Ectodermal cell (in vitro differentiated cells): ENCODE data around the gene HMCN2.

Source experiments
- H3K27ac ChIP-seq: 2 replicates; pipeline ENCODE4 v1.7.0; 2013; ENCODE audit warnings: mild to moderate bottlenecking, low read depth, low read length; ENCODE audit not compliant: insufficient read depth, poor library complexity, severe bottlenecking
- H3K27me3 ChIP-seq: 2 replicates; pipeline ENCODE4 v1.7.0; 2013; ENCODE audit warnings: mild to moderate bottlenecking, low read length; ENCODE audit not compliant: insufficient read depth, control insufficient read depth, poor library complexity, severe bottlenecking
- H3K36me3 ChIP-seq: one replicate; pipeline ENCODE4 v1.7.0; 2013; ENCODE audit warnings: low read length; ENCODE audit not compliant: control insufficient read depth, insufficient read depth
- H3K4me1 ChIP-seq: one replicate; pipeline ENCODE4 v1.7.0; 2013; ENCODE audit warnings: low read length; ENCODE audit not compliant: control insufficient read depth, insufficient read depth
- H3K4me3 ChIP-seq: 2 replicates; pipeline ENCODE4 v1.7.0; 2013; ENCODE audit warnings: low read depth, low read length, control low read depth; ENCODE audit not compliant: insufficient read depth
- H3K9me3 ChIP-seq: 2 replicates; pipeline ENCODE4 v1.7.0; 2013; ENCODE audit warnings: mild to moderate bottlenecking, low read length, moderate library complexity; ENCODE audit not compliant: control insufficient read depth
- WGBS, 2 experiments: methylation state at CpG; one replicate each; pipeline ENCODE4 v1.1.7; 2013; ENCODE audit warnings: missing lambda C conversion rate in 2 of 2; 5-methylcytosine and 5-hydroxymethylcytosine counted together

Gene HMCN2

GRCh38 chr9:130319300-130319699, 53.7 kb downstream of the HMCN2 start:
- H3K36me3 ChIP-seq, result no peaks in the 10 kb centered on the region
- no peaks in the 10 kb centered on the region for H3K27me3 ChIP-seq
- no peaks in the 10 kb centered on the region for H3K9me3 ChIP-seq
- no peak overlapping the region for H3K27ac ChIP-seq
- H3K4me3 ChIP-seq, result no peak overlapping the region
- 90 to 93% methylated on average over 19 of the region's 19 CpGs for WGBS, 2 experiments
- peaks cover 25% of the 10 kb centered on the region for H3K4me1 ChIP-seq

GRCh38 chr9:130319944-130320712, 54.6 kb downstream of the HMCN2 start:
- Histone ChIP-seq H3K27me3 (no peaks in the 10 kb centered on the region), H3K9me3 (no peaks in the 10 kb centered on the region), H3K36me3 (no peaks in the 10 kb centered on the region), H3K4me1 (peaks cover 25% of the 10 kb centered on the region), H3K27ac (no peak overlapping the region), H3K4me3 (no peak overlapping the region)
- WGBS, 2 experiments, result 89 to 90% methylated on average over 17 of the region's 17 CpGs

- Histone ChIP-seq H3K9me3 (no peaks in the 10 kb centered on the region), H3K4me3 (no peak overlapping the region), H3K4me1 (peaks cover 23% of the 10 kb centered on the region), H3K27me3 (no peaks in the 10 kb centered on the region), H3K27ac (no peak overlapping the region), H3K36me3 (no peaks in the 10 kb centered on the region)
- WGBS, 2 experiments, result 79% methylated on average over 29 of the region's 29 CpGs
Observed at GRCh38 chr9:130320723-130321481, 55.3 kb downstream of the HMCN2 start.

DNA sequence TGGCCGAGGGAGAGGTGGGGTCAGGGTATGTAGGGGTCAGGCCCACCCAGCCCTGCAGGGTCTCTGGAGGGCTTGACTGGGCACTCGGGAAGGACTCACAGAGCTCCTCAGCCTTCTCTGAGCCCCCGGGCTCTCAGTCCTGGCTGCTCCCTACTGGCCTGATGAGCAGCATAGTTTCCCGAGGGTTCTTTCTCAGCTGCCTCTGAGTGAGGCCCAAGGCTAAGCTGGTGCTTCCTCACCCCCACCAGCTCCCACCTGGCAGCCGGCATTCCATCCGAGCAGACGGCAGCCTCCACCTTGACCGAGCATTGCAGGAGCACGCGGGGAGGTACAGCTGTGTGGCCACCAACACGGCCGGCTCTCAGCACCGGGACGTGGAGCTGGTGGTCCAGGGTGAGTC, 56.0 kb downstream of the HMCN2 start:
- peaks cover 17% of the 10 kb centered on the region for H3K4me1 ChIP-seq
- no peak overlapping the region for H3K4me3 ChIP-seq
- H3K36me3 ChIP-seq, result no peaks in the 10 kb centered on the region
- no peaks in the 10 kb centered on the region for H3K27me3 ChIP-seq
- H3K27ac ChIP-seq, result no peak overlapping the region
- H3K9me3 ChIP-seq, result no peaks in the 10 kb centered on the region
- WGBS, 2 experiments, result 86 to 89% methylated on average over 14 of the region's 14 CpGs

DNA sequence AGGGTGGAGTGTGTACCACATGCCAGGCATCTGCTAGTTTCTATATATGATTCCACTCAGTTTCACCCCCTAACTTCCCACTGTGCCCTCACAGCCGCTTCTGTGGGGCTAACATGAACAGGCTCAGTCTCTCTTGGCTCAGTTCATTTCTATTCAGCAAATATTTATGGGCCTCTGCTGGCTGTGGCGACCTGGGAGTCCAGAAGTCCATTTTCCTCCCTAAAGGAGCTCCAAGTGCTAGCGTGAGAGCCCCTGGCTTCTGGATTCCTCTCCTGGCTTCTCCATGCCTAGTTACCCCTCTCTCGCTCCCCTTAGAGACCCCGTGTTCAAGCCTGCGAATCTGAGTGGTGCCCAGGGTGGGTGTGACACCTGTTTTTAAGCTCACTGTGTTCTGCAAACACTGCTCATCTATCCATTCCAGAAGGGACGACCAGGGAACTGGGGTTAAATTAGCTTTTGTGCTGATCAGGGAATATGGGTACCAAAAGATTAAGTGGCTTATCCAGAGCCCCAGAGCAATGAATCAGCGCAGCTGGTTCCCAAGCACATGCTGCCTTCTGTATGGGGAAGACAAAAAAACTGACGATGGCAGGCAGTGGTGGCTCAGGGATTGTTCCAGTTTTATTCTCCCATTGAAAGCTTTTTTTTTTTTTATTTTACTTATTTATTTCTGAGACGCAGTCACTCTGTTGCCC, 57.6 kb downstream of the HMCN2 start:
- WGBS, 2 experiments, result 88 to 91% methylated on average over 10 of the region's 10 CpGs
- Histone ChIP-seq H3K4me3 (no peak overlapping the region), H3K27ac (no peak overlapping the region), H3K4me1 (peaks cover 16% of the 10 kb centered on the region), H3K36me3 (no peaks in the 10 kb centered on the region), H3K9me3 (no peaks in the 10 kb centered on the region), H3K27me3 (no peaks in the 10 kb centered on the region)

DNA sequence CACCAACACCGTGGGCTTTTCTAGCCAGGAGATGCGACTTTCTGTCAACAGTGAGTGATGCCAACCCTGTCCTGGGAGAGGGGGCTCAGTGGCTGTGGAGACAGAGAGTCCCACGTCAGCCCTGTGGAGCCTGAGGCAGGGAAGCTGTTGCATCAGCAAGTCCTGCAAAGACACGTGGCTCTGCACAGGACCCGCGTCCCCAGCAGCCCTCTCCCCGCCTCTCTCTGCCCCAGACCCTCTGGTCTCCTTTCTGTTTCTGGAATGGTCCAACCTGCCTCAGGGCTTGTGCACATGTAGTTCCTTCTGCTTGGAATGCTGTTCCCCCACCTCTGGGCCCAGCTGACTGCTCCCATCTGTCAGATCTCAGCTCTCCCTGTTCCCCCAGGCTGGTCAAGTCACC, 60.4 kb downstream of the HMCN2 start:
- Histone ChIP-seq H3K4me3 (no peak overlapping the region), H3K9me3 (no peaks in the 10 kb centered on the region), H3K27ac (no peak overlapping the region), H3K27me3 (no peaks in the 10 kb centered on the region), H3K36me3 (no peaks in the 10 kb centered on the region), H3K4me1 (peaks cover 8% of the 10 kb centered on the region)
- WGBS, 2 experiments, result 90 to 93% methylated on average over 7 of the region's 7 CpGs

- no peaks in the 10 kb centered on the region for H3K36me3 ChIP-seq
Observed at GRCh38 chr9:130327070-130327780, 61.7 kb downstream of the HMCN2 start.

DNA sequence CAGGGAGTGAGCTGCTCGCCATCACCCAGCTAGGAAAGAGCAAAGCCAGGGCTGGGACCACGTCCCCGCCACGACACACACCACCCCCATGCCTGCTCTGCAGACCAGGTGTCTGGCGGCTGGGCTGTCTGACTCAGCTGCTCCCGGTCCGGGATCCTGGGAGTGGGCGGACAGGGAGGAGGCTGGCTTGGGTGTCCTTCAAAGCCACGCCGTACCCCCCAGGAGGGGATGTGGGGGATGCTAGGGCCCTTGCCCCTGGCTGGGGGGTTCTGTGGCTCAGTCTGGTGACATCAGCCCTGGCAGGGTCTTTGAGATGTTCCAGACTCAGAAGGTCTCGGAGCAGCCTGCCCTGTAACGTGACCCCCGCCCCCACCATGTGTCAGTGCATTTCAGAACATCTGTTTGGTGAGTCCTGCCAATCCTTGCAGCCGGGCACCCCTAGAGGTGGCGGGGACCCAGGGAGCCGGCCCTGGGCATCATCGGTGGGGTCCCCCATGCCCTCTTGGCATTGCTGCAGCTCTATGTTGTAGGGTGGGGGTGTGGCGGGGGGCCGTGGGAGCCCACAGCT, 62.3 kb downstream of the HMCN2 start:
- no peaks in the 10 kb centered on the region for H3K36me3 ChIP-seq
- H3K9me3 ChIP-seq, result no peaks in the 10 kb centered on the region
- 90% methylated on average over 19 of the region's 19 CpGs for WGBS, 2 experiments
- H3K4me3 ChIP-seq, result no peak overlapping the region
- H3K27me3 ChIP-seq, result no peaks in the 10 kb centered on the region
- peaks cover 8% of the 10 kb centered on the region for H3K4me1 ChIP-seq
- no peak overlapping the region for H3K27ac ChIP-seq

More at GRCh38 chr9:130327070-130327780, 61.7 kb downstream of the HMCN2 start:
- Histone ChIP-seq H3K4me1 (peaks cover 8% of the 10 kb centered on the region), H3K4me3 (no peak overlapping the region), H3K27me3 (no peaks in the 10 kb centered on the region), H3K9me3 (no peaks in the 10 kb centered on the region), H3K27ac (no peak overlapping the region)
- 82% methylated on average over 15 of the region's 15 CpGs for WGBS, 2 experiments

DNA sequence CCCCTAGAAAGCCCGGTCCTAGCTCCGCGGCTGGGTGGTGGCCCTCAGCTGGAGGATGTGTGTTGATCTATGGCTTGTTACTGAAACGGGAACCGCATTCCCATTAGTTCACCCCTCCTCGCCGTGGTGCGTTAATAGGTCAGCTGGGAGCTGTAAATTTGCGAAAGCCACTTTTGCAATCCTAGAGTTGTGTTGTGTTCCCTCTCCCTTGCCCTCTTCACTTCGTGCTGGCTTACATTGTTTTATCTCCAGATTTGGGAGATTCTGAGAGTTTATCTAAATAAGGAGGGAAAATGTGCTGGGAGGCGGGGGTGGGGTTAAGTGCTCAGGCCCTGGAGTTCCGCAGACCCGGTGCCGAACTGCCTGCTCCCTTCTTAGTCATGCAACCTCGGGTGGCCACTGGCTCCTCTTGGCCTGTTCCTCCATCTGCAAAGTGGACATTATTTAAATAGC, 62.8 kb downstream of the HMCN2 start:
- Histone ChIP-seq H3K9me3 (no peaks in the 10 kb centered on the region), H3K27ac (no peak overlapping the region), H3K27me3 (no peaks in the 10 kb centered on the region), H3K4me3 (no peak overlapping the region), H3K36me3 (no peaks in the 10 kb centered on the region), H3K4me1 (peaks cover 8% of the 10 kb centered on the region)
- 71 to 78% methylated on average over 15 of the region's 15 CpGs for WGBS, 2 experiments
